WI38 (cell line): Measurements from ENCODE around the gene KRT80.
"Not testable (repeated sequence)": the region's sequence is repeated elsewhere in the genome, so short reads cannot be mapped to it uniquely, and the experiment has no call there.

Experiments used
- H3K4me3 ChIP-seq: 2 replicates; pipeline ENCODE4 v1.5.1; 2011; ENCODE audit warnings: low read depth, mild to moderate bottlenecking, control low read depth, low read length
- TF ChIP-seq, protein P1 (sequence below): IDR thresholded peaks from 2 replicates; pipeline ENCODE4 v1.5.1; 2012; ENCODE audit warnings: low read depth, mild to moderate bottlenecking, control low read depth, low read length

KRT80 gene

DNA sequence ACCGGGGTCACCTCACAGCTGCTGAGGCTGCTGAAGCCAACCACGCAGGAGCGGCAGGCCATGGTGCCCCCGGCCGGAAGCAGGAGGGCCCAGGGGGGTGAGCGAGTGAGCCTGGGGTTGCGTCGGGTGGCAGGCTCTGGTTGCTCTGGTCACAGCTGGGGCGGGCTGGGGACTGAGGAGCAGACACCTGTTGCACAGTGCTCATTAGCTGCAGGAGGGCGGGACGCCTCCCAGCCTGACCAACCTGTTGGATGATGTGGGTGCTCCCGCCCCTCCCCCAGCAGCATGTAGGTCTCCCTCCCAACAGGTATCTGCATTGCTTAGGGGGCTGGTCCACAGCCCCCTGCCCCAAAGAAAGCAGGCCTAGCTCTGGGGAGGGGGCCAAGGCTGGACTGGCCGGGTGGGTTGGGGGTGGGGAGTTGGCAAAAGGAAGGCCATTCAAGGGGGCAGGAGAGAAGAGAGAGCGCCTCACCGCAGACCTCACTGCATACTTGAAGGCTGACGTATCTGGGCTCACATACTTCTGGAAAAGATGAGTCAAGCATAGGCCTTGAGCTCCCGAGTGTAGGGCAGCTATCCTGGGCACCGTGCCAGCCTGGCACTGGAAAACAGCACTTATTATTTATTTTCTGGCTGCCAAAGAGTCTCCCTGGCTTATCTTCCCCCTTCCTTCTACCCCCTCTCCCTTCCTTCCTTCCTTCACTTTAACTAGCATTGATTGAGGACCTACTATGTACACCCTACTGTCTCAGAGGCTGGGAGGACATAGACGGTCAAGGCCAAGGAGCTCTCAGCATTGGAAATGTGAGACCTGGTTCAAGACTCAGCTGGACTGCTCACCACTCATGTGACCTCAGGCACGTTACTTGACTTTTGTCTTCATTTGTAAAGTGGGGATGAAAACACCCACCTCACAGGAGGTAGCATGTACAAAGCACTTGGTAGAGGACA is at the start of gene KRT80:
Gene KRT80, minus strand, starts transcription at position 174 of the 951 bp plus-strand sequence. Its CDS starts 112 bp downstream, at position 62.
- H3K4me3 ChIP-seq, result no peak within 1 kb of the TSS
- TF ChIP-seq, protein P1, sequence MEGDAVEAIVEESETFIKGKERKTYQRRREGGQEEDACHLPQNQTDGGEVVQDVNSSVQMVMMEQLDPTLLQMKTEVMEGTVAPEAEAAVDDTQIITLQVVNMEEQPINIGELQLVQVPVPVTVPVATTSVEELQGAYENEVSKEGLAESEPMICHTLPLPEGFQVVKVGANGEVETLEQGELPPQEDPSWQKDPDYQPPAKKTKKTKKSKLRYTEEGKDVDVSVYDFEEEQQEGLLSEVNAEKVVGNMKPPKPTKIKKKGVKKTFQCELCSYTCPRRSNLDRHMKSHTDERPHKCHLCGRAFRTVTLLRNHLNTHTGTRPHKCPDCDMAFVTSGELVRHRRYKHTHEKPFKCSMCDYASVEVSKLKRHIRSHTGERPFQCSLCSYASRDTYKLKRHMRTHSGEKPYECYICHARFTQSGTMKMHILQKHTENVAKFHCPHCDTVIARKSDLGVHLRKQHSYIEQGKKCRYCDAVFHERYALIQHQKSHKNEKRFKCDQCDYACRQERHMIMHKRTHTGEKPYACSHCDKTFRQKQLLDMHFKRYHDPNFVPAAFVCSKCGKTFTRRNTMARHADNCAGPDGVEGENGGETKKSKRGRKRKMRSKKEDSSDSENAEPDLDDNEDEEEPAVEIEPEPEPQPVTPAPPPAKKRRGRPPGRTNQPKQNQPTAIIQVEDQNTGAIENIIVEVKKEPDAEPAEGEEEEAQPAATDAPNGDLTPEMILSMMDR, result no peak

DNA sequence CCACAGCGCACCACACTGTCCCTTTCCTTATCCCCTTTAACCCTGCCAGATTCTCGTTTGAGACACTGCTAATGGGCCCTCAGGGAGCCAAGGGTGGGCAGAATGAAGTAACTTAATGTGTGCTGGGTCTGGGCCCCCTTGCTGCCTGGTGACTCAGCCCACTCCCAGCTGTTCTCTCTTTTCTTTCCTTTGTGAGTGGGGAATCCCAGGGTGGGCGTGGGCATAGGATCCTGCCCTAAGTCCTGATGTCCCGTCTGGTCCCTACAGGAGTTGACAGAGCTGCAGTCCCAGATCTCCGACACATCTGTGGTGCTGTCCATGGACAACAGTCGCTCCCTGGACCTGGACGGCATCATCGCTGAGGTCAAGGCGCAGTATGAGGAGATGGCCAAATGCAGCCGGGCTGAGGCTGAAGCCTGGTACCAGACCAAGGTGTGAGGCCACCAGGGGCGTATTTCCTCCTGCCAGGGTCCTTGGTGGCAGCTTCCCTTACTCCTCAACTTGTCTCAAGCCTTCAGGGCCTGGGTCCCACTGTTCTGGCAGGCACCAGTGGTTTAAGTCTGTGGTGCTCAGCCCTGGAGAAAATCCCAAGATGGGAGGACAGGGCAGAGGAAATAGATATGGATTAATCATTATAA is 49.5 kb upstream of the KRT80 start:
- H3K4me3 ChIP-seq, result no peak overlapping the region
- TF ChIP-seq, protein P1, result no peak

- not testable (repeated sequence) for H3K4me3 ChIP-seq
Measured at GRCh38 chr12:52240247-52240646, 48.4 kb upstream of the KRT80 start.

GRCh38 chr12:52239767-52240166 is 48.0 kb upstream of the KRT80 start:
- H3K4me3 ChIP-seq, result no peak overlapping the region
- TF ChIP-seq, protein P1, result no peak

GRCh38 chr12:52238916-52239646 is 47.3 kb upstream of the KRT80 start:
- TF ChIP-seq, protein P1, result no peak
- H3K4me3 ChIP-seq, result no peak overlapping the region

- TF ChIP-seq, protein P1, result no peak
- H3K4me3 ChIP-seq, result no peak overlapping the region
Measured at GRCh38 chr12:52238207-52238840, 46.5 kb upstream of the KRT80 start.

DNA sequence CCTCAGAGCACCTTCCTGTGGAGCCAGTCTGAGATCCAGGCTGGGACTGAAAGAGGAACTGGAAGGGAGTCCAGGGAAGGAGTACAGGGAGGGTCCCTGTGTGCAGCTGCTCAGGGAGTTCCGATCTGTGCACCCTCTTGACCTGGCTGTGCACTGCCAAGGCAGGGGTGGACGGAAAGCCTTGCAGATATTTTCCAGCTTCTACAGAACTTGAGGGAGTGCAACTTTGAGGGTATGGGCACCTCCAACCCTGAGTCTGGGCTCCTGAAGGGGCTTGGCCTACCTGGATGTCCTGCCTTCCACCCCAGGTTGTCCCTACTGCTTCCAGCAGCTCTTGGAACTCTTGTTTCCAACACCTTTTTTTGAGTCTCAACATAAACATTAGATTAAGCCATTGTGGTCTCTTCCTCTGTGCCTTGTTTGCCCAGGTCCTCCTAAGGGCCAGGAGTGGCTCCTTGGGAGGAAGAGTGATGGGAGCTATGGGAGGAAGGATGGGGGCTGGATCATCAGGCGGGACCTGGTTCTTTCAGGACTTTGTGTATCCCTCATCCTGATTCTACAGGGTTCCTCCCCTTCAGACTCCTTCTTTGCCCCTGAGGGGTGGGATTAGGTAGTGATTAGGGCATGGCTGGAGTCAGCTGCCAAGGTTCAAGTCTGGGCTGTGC is 44.7 kb upstream of the KRT80 start:
- TF ChIP-seq, protein P1, result no peak
- H3K4me3 ChIP-seq, result no peak overlapping the region
